Mesendoderm (in vitro differentiated cells): Measurements from ENCODE around the gene TCAP.
A peak's percentile ranks its signal among the peaks of the same experiment; 100 is the strongest.

Experiments
- DNase-seq: peaks from one replicate; pipeline ENCODE4 v3.0.0; 2013
- H2AK5ac ChIP-seq: 2 replicates; pipeline ENCODE4 v1.6.1; 2013; ENCODE audit warnings: low read length, inconsistent platforms
- H2BK120ac ChIP-seq: 2 replicates; pipeline ENCODE4 v1.6.1; 2013; ENCODE audit warnings: low read depth, mild to moderate bottlenecking, low read length, moderate library complexity, mixed read lengths
- H2BK15ac ChIP-seq: replicated peaks from 2 replicates; pipeline ENCODE4 v1.6.1; 2013; ENCODE audit warnings: low read depth, mild to moderate bottlenecking, moderate library complexity
- H2BK5ac ChIP-seq: 2 replicates; pipeline ENCODE4 v1.6.1; 2013; ENCODE audit warnings: low read length, inconsistent platforms
- H3K18ac ChIP-seq: 2 replicates; pipeline ENCODE4 v1.6.1; 2013; ENCODE audit warnings: mild to moderate bottlenecking, low read length, mixed read lengths
- H3K23ac ChIP-seq: one replicate; pipeline ENCODE4 v1.6.1; 2013; ENCODE audit warnings: low read length
- H3K27ac ChIP-seq: 2 replicates; pipeline ENCODE4 v1.5.1; 2013; ENCODE audit warnings: low read depth, mild to moderate bottlenecking, inconsistent platforms, low read length, moderate library complexity
- H3K27me3 ChIP-seq: 2 replicates; pipeline ENCODE4 v1.6.1; 2013; ENCODE audit warnings: low read length, control low read depth, mild to moderate bottlenecking, inconsistent platforms; ENCODE audit not compliant: insufficient read depth, poor library complexity
- H3K36me3 ChIP-seq: 2 replicates; pipeline ENCODE4 v1.6.1; 2013; ENCODE audit warnings: low read length, inconsistent platforms; ENCODE audit not compliant: control insufficient read depth, insufficient read depth
- H3K4ac ChIP-seq: one replicate; pipeline ENCODE4 v1.6.1; 2013; ENCODE audit warnings: low read depth, mild to moderate bottlenecking, low read length, moderate library complexity
- H3K4me1 ChIP-seq: 2 replicates; pipeline ENCODE4 v1.6.1; 2013; ENCODE audit warnings: low read depth, low read length, inconsistent platforms; ENCODE audit not compliant: control insufficient read depth
- H3K4me2 ChIP-seq: 2 replicates; pipeline ENCODE4 v1.6.1; 2013; ENCODE audit warnings: low read length
- H3K4me3 ChIP-seq: 2 replicates; pipeline ENCODE4 v1.5.1; 2013; ENCODE audit warnings: mild to moderate bottlenecking, low read length
- H3K56ac ChIP-seq: one replicate; pipeline ENCODE4 v1.6.1; 2013; ENCODE audit warnings: low read length
- H3K79me1 ChIP-seq: 2 replicates; pipeline ENCODE4 v1.6.1; 2013; ENCODE audit warnings: low read length, inconsistent platforms
- H3K79me2 ChIP-seq: 2 replicates; pipeline ENCODE4 v1.6.1; 2013; ENCODE audit warnings: mild to moderate bottlenecking, low read length; ENCODE audit not compliant: control insufficient read depth, insufficient read depth
- H3K9ac ChIP-seq: 2 replicates; pipeline ENCODE4 v1.6.1; 2013; ENCODE audit warnings: low read length, inconsistent platforms
- H4K5ac ChIP-seq: one replicate; pipeline ENCODE4 v1.6.1; 2013; ENCODE audit warnings: low read length
- H4K8ac ChIP-seq: one replicate; pipeline ENCODE4 v1.6.1; 2013; ENCODE audit warnings: low read depth, mild to moderate bottlenecking, control low read depth, low read length, moderate library complexity
- WGBS: extraction: QIAGEN DNeasy Blood & Tissue Kit; methylation state at CpG from one replicate; pipeline ENCODE4 v1.1.7; 2013; ENCODE audit warnings: low lambda C conversion rate, missing lambda C conversion rate; ENCODE audit not compliant: insufficient coverage; ENCODE audit errors: extremely low coverage; 5-methylcytosine and 5-hydroxymethylcytosine counted together

TCAP gene

GRCh38 chr17:39624313-39624712 lies 40.8 kb upstream of the TCAP start:
- Histone ChIP-seq H2BK15ac (no peak overlapping the region), H3K9ac (no peak overlapping the region), H2BK5ac (no peak overlapping the region), H3K4ac (no peak overlapping the region), H3K4me1 (no peaks in the 10 kb centered on the region), H2BK120ac (no peak overlapping the region), H3K4me2 (no peak overlapping the region), H3K27ac (no peak overlapping the region), H3K79me1 (no peaks in the 10 kb centered on the region), H3K23ac (no peak overlapping the region), H2AK5ac (no peak overlapping the region), H4K5ac (no peak overlapping the region), H4K8ac (no peak overlapping the region), H3K36me3 (no peaks in the 10 kb centered on the region), H3K27me3 (peaks cover 5% of the 10 kb centered on the region), H3K18ac (no peak overlapping the region), H3K4me3 (no peak overlapping the region), H3K56ac (no peak overlapping the region), H3K79me2 (no peaks in the 10 kb centered on the region)
- DNase-seq, result no peak
- WGBS, result no CpG with 5 or more reads among the region's 8 CpGs

DNA sequence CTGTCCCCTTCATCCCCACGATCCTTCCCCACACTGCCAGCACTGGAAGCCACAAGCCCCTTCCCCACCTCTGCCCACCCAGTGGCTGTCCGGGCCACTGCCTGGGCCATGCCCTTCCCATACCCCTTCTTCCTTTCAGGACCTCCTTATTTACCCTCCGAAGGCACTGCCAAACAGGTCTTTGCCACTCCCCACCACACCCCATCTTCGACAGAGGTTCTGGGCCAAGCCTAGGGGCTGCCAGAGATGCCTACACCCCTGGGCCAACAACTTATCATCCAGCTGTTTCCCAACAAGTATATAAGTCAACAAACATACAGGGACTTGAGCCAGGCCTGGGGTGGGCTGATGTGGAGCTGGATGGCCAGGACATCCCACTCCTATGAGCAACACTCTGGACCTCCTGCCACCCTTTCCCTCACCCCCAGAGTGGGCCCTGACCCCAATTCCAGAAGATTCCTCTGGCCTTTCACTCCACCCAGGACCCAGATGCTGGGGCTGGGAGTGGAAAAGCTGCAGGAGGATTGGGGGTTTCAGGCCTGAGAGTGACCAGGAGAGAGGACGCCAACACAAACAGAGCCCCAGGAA lies 39.9 kb upstream of the TCAP start:
- Histone ChIP-seq H4K8ac (no peak overlapping the region), H4K5ac (no peak overlapping the region), H3K79me1 (no peaks in the 10 kb centered on the region), H2BK5ac (no peak overlapping the region), H3K27me3 (no peaks in the 10 kb centered on the region), H3K4me3 (no peak overlapping the region), H3K79me2 (no peaks in the 10 kb centered on the region), H3K4ac (no peak overlapping the region), H3K23ac (no peak overlapping the region), H3K9ac (no peak overlapping the region), H3K56ac (no peak overlapping the region), H3K27ac (no peak overlapping the region), H3K18ac (no peak overlapping the region), H2AK5ac (no peak overlapping the region), H3K36me3 (no peaks in the 10 kb centered on the region), H2BK15ac (no peak overlapping the region), H3K4me2 (no peak overlapping the region), H2BK120ac (no peak overlapping the region), H3K4me1 (no peaks in the 10 kb centered on the region)
- no peak for DNase-seq
- no CpG with 5 or more reads among the region's 5 CpGs for WGBS

GRCh38 chr17:39626171-39627046 lies 38.7 kb upstream of the TCAP start, which contains the start of gene PPP1R1B:
Gene PPP1R1B, plus strand, starts transcription at chr17:39626952. Its CDS starts 441 bp downstream, at chr17:39627393.
- H3K27me3 ChIP-seq, result no peaks in the 10 kb centered on the region

GRCh38 chr17:39627047-39627711 lies 38.0 kb upstream of the TCAP start:
- peak overlapping the region; percentile 81 for H3K56ac ChIP-seq
- peak overlapping the region; percentile 13 for H3K18ac ChIP-seq
- H4K5ac ChIP-seq, result no peak overlapping the region
- H3K4ac ChIP-seq, result no peak overlapping the region
- H3K27ac ChIP-seq, result no peak overlapping the region
- H3K79me1 ChIP-seq, result no peaks in the 10 kb centered on the region
- H3K4me2 ChIP-seq, result peak overlapping the region; percentile 89
- H3K4me1 ChIP-seq, result peaks cover 7% of the 10 kb centered on the region
- H2AK5ac ChIP-seq, result no peak overlapping the region
- no peaks in the 10 kb centered on the region for H3K27me3 ChIP-seq
- H4K8ac ChIP-seq, result no peak overlapping the region
- no CpG with 5 or more reads among the region's 72 CpGs for WGBS
- H3K79me2 ChIP-seq, result no peaks in the 10 kb centered on the region
- no peaks in the 10 kb centered on the region for H3K36me3 ChIP-seq
- H3K23ac ChIP-seq, result no peak overlapping the region
- peak overlapping the region; percentile 19 for H3K4me3 ChIP-seq
- H3K9ac ChIP-seq, result peak overlapping the region; percentile 57
- no peak overlapping the region for H2BK5ac ChIP-seq
- no peak overlapping the region for H2BK15ac ChIP-seq
- no peak overlapping the region for H2BK120ac ChIP-seq
- DNase-seq, result no peak

More at GRCh38 chr17:39626171-39627046, 38.7 kb upstream of the TCAP start, which contains the start of gene PPP1R1B:
- no peak within 1 kb of the TSS for H3K4ac ChIP-seq
- WGBS, result no CpG with 5 or more reads among the region's 29 CpGs
- H3K79me1 ChIP-seq, result no peaks in the 10 kb centered on the region
- H2BK15ac ChIP-seq, result no peak within 1 kb of the TSS
- no peak within 1 kb of the TSS for H4K5ac ChIP-seq
- peak within 1 kb of the TSS; percentile 13 for H3K18ac ChIP-seq
- no peak within 1 kb of the TSS for H3K23ac ChIP-seq
- no peak for DNase-seq
- H3K4me1 ChIP-seq, result no peaks in the 10 kb centered on the region
- peak within 1 kb of the TSS; percentile 89 for H3K4me2 ChIP-seq
- no peak within 1 kb of the TSS for H4K8ac ChIP-seq
- no peak within 1 kb of the TSS for H2BK120ac ChIP-seq
- peak within 1 kb of the TSS; percentile 81 for H3K56ac ChIP-seq
- H3K27ac ChIP-seq, result no peak within 1 kb of the TSS
- H3K36me3 ChIP-seq, result no peaks in the 10 kb centered on the region
- H2AK5ac ChIP-seq, result no peak within 1 kb of the TSS
- H3K9ac ChIP-seq, result peak within 1 kb of the TSS; percentile 57
- no peaks in the 10 kb centered on the region for H3K79me2 ChIP-seq
- H2BK5ac ChIP-seq, result no peak within 1 kb of the TSS
- H3K4me3 ChIP-seq, result peak within 1 kb of the TSS; percentile 19

GRCh38 chr17:39627712-39628516 lies 37.2 kb upstream of the TCAP start:
- H4K8ac ChIP-seq, result no peak overlapping the region
- H3K23ac ChIP-seq, result no peak overlapping the region
- H3K36me3 ChIP-seq, result no peaks in the 10 kb centered on the region
- no peak overlapping the region for H4K5ac ChIP-seq
- no CpG with 5 or more reads among the region's 16 CpGs for WGBS
- no peak overlapping the region for H2BK120ac ChIP-seq
- no peaks in the 10 kb centered on the region for H3K27me3 ChIP-seq
- no peak overlapping the region for H3K4me2 ChIP-seq
- no peak overlapping the region for H3K4me3 ChIP-seq
- peaks cover 7% of the 10 kb centered on the region for H3K4me1 ChIP-seq
- no peak overlapping the region for H3K56ac ChIP-seq
- H2BK15ac ChIP-seq, result no peak overlapping the region
- H3K4ac ChIP-seq, result no peak overlapping the region
- no peak overlapping the region for H3K27ac ChIP-seq
- H3K79me1 ChIP-seq, result no peaks in the 10 kb centered on the region
- H3K9ac ChIP-seq, result no peak overlapping the region
- H2AK5ac ChIP-seq, result no peak overlapping the region
- H3K79me2 ChIP-seq, result no peaks in the 10 kb centered on the region
- H3K18ac ChIP-seq, result peak overlapping the region; percentile 13
- H2BK5ac ChIP-seq, result no peak overlapping the region
- no peak for DNase-seq
